ENCODE data around the gene TTC28. TPM values are rescaled to one million over a fixed set of nuclear protein-coding genes. Genes with fewer than 3 reads are reported as not detected.

Gene TTC28
- total and polyA plus RNA-seq, 2 donors (not counting 3 experiments of a cell fraction or from before 2014, with no cell fraction given): 16.5 to 51.1 TPM

- BruUV-seq (replicated peaks): no TSS peak
- TF ChIP-seq GATA2 (IDR thresholded peaks at IDR 0.05; ENCODE audit: insufficient read depth, insufficient read length, low read depth, low read length) (no peak), EZH2 (IDR thresholded peaks at IDR 0.05; ENCODE audit: borderline replicate concordance, low read depth, low read length, severe bottlenecking) (no peak), POLR2A (IDR thresholded peaks at IDR 0.05; ENCODE audit: low read depth, low read length) (no peak)
- Histone ChIP-seq H3K4me1 (ENCODE audit: control insufficient read depth, extremely low read depth, insufficient read depth, low read length) (peaks cover 4% of the 10 kb centered on the region), H3K9ac (replicated peaks; ENCODE audit: extremely low read depth, insufficient read depth, low read length) (no peak overlapping the region), H3K27ac (ENCODE audit: insufficient read depth, low read depth, low read length) (no peak overlapping the region), H3K9me1 (replicated peaks; ENCODE audit: control insufficient read depth, extremely low read depth, insufficient read depth, low read length) (no peaks in the 10 kb centered on the region), H2AFZ (ENCODE audit: low read depth, low read length) (no peak overlapping the region), H3K27me3 (ENCODE audit: control insufficient read depth in 2 of 2, insufficient read depth in 2 of 2, low read length in 2 of 2) (no peaks in the 10 kb centered on the region), H3K9me3 (replicated peaks; ENCODE audit: control insufficient read depth, insufficient read depth, low read length) (no peaks in the 10 kb centered on the region), H3K79me2 (ENCODE audit: control insufficient read depth, insufficient read depth, low read length) (no peaks in the 10 kb centered on the region), H3K4me2 (ENCODE audit: insufficient read depth, low read length) (no peak overlapping the region), H4K20me1 (replicated peaks; ENCODE audit: control insufficient read depth, extremely low read depth, insufficient read depth, low read length) (no peaks in the 10 kb centered on the region), H3K4me3 (replicated peaks in 1 of 3; ENCODE audit: insufficient read depth in 1 of 3, low read depth in 1 of 3, low read length in 3 of 3) (no peak overlapping the region), H3K36me3 (ENCODE audit: control insufficient read depth in 2 of 2, extremely low read depth in 1 of 2, insufficient read depth in 2 of 2, low read length in 2 of 2) (no peaks in the 10 kb centered on the region)
- ChIA-PET CTCF (interaction anchor here (1.1 to 6.0 kb wide), 5 partner anchors 11 to 575 kb away, joined by 3 to 86 read pairs (median 12); no protein-coding TSS in a partner anchor), POLR2A (no interaction called here)
- DNase-seq (ENCODE audit: low read depth, low spot score): no peak
- FAIRE-seq: no peak
- intact Hi-C loops (cut with micrococcal nuclease): loop anchor here (1.0 to 10.0 kb wide), 4 partner anchors 341 to 709 kb away; no protein-coding TSS in a partner anchor
- dilution Hi-C loops (cut with MboI; ENCODE audit: extremely low pct_ligation_motif_present, low sequenced_read_pairs): no loop called here
Observed at GRCh38 chr22:28594076-28594796, 85.4 kb downstream of the TTC28 start.

DNA sequence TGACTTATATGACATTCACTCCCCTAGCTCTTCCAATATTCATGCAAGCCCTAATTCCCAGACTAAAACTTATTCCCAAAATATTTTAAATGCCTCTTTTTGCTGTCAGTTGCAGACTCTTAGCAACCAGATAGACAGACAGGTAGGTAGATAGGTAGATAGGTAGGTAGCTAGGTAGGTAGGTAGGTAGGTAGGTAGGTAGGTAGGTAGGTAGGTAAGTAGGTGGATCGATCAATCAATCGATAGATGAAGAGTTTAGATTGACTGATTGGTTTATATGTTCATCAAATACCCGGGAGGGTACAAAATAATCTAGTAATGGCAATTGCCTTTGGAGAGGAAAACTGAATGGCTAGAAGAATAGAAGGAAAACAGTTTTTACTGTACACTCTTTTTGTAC, 86.3 kb downstream of the TTC28 start:
- TF ChIP-seq MYC (IDR thresholded peaks at IDR 0.05; ENCODE audit: low read depth, low read length) (no peak), POLR2AphosphoS5 (IDR thresholded peaks at IDR 0.05; ENCODE audit: insufficient read depth, low read depth, low read length) (no peak), MAX (IDR thresholded peaks at IDR 0.05; ENCODE audit: insufficient read depth, insufficient read length) (no peak), GATA2 (IDR thresholded peaks at IDR 0.05; ENCODE audit: insufficient read depth, insufficient read length, low read depth, low read length) (no peak), POLR2A (IDR thresholded peaks at IDR 0.05; ENCODE audit: low read depth, low read length) (no peak), JUN (IDR thresholded peaks at IDR 0.05; ENCODE audit: borderline replicate concordance, insufficient read depth, insufficient read length, low read depth) (no peak), FOS (IDR thresholded peaks at IDR 0.05; ENCODE audit: borderline replicate concordance, insufficient read depth, low read length) (no peak), EZH2 (IDR thresholded peaks at IDR 0.05; ENCODE audit: borderline replicate concordance, low read depth, low read length, severe bottlenecking) (no peak)
- TF ChIP-seq, protein P1, sequence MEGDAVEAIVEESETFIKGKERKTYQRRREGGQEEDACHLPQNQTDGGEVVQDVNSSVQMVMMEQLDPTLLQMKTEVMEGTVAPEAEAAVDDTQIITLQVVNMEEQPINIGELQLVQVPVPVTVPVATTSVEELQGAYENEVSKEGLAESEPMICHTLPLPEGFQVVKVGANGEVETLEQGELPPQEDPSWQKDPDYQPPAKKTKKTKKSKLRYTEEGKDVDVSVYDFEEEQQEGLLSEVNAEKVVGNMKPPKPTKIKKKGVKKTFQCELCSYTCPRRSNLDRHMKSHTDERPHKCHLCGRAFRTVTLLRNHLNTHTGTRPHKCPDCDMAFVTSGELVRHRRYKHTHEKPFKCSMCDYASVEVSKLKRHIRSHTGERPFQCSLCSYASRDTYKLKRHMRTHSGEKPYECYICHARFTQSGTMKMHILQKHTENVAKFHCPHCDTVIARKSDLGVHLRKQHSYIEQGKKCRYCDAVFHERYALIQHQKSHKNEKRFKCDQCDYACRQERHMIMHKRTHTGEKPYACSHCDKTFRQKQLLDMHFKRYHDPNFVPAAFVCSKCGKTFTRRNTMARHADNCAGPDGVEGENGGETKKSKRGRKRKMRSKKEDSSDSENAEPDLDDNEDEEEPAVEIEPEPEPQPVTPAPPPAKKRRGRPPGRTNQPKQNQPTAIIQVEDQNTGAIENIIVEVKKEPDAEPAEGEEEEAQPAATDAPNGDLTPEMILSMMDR (IDR thresholded peaks at IDR 0.05; ENCODE audit: extremely low read depth in 1 of 2, insufficient read depth in 1 of 2, low read depth in 1 of 2, low read length in 2 of 2): no peak
- Histone ChIP-seq H3K9me1 (replicated peaks; ENCODE audit: control insufficient read depth, extremely low read depth, insufficient read depth, low read length) (no peaks in the 10 kb centered on the region), H2AFZ (ENCODE audit: low read depth, low read length) (no peak overlapping the region), H3K4me3 (replicated peaks in 1 of 3; ENCODE audit: insufficient read depth in 1 of 3, low read depth in 1 of 3, low read length in 3 of 3) (no peak overlapping the region), H4K20me1 (replicated peaks; ENCODE audit: control insufficient read depth, extremely low read depth, insufficient read depth, low read length) (no peaks in the 10 kb centered on the region), H3K4me1 (ENCODE audit: control insufficient read depth, extremely low read depth, insufficient read depth, low read length) (peaks cover 4% of the 10 kb centered on the region), H3K36me3 (ENCODE audit: control insufficient read depth in 2 of 2, extremely low read depth in 1 of 2, insufficient read depth in 2 of 2, low read length in 2 of 2) (no peaks in the 10 kb centered on the region), H3K27ac (ENCODE audit: insufficient read depth, low read depth, low read length) (no peak overlapping the region), H3K27me3 (ENCODE audit: control insufficient read depth in 2 of 2, insufficient read depth in 2 of 2, low read length in 2 of 2) (no peaks in the 10 kb centered on the region), H3K4me2 (ENCODE audit: insufficient read depth, low read length) (no peak overlapping the region), H3K9me3 (replicated peaks; ENCODE audit: control insufficient read depth, insufficient read depth, low read length) (no peaks in the 10 kb centered on the region), H3K9ac (replicated peaks; ENCODE audit: extremely low read depth, insufficient read depth, low read length) (no peak overlapping the region), H3K79me2 (ENCODE audit: control insufficient read depth, insufficient read depth, low read length) (no peaks in the 10 kb centered on the region)
- POLR2A ChIA-PET: no interaction called here
- DNase-seq (ENCODE audit: low read depth, low spot score) (no peak), FAIRE-seq (no peak)
- CTCF ChIA-PET: interaction anchor here (0.6 to 6.0 kb wide), 14 partner anchors 10 to 712 kb away, joined by 3 to 86 read pairs (median 4); no protein-coding TSS in a partner anchor
- dilution Hi-C loops (cut with MboI; ENCODE audit: extremely low pct_ligation_motif_present, low sequenced_read_pairs) (no loop called here), intact Hi-C loops (cut with micrococcal nuclease) (loop anchor here (10.0 kb wide), 1 partner anchor 708 kb away; no protein-coding TSS in a partner anchor)
- no TSS peak for BruUV-seq (replicated peaks)

All from endothelial cell of umbilical vein (primary cell).